HG03565 (cell line): ENCODE data around the gene HOXA1.
A peak's percentile ranks its signal among the peaks of the same experiment; 100 is the strongest.

ENCODE experiments used
- ATAC-seq: cut with Tn5 transposase; IDR thresholded peaks from one replicate; pipeline ENCODE4 v1.9.1; 2021; ENCODE audit warnings: mild to moderate bottlenecking, moderate library complexity; ENCODE audit not compliant: unreplicated experiment

The HOXA1 gene

DNA sequence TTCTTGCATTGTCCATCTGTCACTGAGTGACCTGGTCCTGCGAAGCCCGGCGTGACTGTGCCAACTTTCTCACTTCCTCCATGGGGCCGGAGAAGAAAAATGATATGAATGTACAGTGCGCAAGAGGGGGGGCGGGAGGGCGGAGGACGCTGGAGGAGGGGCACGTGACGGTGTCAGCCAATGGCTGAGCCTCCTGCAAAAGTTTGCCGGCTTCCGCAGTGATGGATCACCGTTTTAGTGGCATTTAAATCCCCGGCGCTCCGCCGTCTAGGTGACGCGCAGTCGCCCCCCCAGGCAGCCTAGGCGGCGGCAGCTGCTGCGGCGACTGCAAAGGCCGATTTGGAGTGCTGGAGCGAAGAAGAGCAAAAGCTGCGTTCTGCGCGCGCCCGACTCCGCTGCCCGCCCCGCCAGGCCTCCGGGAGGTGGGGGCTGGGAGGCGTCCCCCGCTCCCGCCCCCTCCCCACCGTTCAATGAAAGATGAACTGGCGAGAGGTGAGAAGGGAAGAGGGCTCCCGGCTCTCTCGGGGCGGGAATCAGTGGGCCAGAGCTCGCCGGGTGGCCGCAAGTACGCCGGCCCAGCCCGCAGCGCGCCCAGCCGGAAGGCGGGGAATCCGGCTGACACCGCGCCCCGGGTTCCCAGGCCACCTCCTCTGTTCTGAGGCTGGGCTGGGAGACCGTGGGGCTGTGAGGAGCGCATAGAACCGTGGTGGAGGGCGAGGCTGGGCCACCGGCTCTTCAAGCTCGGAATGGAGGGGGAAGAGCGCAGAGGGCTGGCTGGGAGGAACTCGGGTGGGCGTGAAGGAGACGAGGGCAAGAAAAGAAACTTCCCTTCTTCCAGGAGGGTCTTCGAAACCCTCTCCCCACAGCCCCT, at the start of gene HOXA1:
HOXA1 (minus strand) TSS at position 104 of the 871 bp plus-strand sequence; CDS start at position 16, 88 bp downstream.
- peak; percentile 86 for ATAC-seq

DNA sequence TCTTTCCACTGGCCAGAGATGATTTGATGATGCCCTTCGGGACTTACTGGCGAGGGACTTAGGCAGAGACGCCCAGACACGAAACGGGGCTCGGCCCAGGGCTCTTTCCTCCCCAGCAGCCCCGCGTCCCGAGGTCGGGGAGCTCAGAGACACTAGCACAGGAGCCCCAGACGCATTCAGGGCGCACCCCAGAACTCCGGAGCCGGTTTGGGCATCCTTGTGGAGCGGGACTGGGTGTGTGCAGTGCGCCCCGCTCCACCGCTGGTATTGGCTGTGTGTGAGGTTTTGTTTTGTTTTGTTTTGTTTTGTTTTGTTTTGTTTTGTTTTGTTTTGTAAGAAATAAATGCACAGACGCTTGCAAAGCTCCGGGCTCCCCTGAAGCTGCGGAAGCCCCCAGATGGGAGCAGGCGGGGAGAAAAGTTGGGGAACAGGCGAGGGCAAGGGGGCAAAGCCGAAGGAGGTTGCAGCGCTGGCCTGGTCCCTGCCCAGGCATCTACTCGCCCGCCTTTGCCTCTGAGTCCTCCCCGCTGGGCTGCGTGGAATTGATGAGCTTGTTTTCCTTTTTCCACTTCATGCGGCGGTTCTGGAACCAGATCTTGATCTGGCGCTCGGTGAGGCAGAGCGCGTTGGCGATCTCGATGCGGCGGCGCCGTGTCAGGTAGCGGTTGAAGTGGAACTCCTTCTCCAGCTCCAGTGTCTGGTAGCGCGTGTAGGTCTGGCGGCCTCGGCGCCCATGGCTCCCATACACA, 49.5 kb upstream of the HOXA1 start:
- no peak for ATAC-seq

DNA sequence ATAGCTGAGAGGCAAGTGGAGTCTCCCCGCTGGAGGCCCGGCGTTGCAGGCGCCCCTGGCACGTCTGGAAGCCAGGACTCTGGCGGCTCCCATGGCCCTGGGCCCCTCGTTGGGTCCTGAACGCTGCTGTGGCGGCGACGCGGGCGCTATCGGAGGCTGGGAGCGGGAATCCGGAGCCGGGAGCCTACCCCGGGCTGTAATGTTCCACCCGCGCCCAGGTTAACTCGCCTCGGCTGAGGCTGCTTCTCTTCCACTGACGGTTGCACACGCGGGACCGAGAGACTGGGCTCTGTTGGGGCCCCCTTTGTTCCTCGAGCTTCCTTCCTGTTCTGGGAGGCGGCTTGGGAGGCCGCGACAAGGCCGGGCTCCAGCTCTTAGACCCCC, 49.0 kb upstream of the HOXA1 start:
- no peak for ATAC-seq

DNA sequence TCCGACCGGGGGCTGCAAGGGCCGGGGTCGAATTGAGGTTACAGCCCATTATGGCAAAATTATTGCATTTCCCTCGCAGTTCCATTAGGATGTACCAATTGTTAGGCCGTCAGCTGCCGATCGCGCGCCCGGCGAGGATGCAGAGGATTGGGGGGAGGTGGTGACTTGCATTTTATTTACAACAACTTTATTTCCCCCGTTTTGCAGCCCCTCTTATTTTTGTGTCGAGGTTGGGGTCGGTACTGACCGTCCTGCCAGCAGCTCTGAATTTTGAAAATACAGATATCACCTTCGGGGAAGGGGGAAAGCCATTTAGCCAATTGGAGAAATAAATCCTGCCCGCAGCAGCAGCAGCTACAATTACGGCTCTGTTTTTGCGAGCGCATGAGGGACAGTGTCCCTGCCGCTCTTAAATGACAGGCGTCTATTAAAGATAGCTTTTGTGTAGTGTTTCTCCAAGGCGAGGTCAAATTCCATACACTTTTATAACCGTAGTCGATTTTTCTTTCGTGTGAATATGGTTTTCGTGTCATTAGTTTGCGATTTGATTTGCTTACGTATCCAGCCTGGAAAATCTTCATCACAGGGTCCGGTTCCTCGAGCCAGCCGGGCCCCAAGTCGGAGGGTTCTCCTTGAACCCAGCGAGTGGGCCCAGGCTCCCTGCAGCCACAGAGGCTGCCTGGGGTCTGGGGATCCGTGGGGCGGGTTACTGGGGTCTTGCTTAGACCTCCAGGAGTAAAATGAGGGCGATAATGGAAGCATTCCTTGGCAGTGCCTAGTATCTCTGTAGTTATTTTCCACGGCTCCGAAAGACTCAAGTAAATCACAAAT, 48.4 kb upstream of the HOXA1 start:
- no peak for ATAC-seq

DNA sequence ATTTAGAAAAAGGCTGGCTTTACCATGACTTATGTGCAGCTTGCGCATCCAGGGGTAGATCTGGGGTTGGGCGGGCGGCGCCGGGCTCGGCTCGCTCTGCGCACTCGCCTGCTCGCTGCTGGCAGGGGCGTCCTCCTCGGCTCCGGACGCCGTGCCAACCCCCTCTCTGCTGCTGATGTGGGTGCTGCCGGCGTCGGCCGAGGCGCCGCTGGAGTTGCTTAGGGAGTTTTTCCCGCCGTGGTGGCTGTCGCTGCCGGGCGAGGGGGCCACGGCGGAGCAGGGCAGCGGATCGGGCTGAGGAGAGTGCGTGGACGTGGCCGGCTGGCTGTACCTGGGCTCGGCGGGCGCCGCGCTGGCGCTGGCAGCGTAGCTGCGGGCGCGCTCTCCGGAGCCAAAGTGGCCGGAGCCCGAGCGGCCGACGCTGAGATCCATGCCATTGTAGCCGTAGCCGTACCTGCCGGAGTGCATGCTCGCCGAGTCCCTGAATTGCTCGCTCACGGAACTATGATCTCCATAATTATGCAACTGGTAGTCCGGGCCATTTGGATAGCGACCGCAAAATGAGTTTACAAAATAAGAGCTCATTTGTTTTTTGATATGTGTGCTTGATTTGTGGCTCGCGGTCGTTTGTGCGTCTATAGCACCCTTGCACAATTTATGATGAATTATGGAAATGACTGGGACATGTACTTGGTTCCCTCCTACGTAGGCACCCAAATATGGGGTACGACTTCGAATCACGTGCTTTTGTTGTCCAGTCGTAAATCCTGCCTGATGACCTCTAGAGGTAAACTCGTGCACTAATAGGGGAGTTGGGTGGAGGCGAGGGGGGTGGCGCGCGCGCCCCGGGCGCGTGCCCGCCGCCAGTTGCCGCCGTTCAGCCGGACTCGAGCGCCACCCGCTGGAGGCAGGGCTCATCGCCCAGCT, 47.5 kb upstream of the HOXA1 start, which contains the start of gene HOXA5:
HOXA5 (minus strand) TSS at position 659 of the 927 bp plus-strand sequence; CDS start at position 585, 74 bp downstream.
- ATAC-seq: no peak

DNA sequence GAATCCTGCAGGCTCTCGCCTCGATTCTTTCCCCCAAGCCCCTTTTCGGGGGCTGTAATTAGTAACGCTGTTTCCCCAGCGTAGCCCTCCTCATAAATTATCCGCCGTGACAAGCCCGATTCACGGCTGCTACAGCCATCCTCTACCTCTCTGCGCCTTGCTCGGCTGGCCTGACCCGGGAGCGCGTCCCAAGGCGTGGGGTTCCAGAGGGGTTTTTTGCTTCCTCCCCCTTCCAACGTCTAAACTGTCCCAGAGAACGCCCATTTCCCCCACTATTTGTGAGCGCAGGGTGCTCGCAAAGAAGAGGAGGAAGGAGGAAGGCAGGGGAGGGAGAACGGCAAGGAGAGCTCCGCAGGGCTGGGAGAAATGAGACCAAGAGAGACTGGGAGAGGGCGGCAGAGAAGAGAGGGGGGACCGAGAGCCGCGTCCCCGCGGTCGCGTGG, 46.8 kb upstream of the HOXA1 start:
- no peak for ATAC-seq

DNA sequence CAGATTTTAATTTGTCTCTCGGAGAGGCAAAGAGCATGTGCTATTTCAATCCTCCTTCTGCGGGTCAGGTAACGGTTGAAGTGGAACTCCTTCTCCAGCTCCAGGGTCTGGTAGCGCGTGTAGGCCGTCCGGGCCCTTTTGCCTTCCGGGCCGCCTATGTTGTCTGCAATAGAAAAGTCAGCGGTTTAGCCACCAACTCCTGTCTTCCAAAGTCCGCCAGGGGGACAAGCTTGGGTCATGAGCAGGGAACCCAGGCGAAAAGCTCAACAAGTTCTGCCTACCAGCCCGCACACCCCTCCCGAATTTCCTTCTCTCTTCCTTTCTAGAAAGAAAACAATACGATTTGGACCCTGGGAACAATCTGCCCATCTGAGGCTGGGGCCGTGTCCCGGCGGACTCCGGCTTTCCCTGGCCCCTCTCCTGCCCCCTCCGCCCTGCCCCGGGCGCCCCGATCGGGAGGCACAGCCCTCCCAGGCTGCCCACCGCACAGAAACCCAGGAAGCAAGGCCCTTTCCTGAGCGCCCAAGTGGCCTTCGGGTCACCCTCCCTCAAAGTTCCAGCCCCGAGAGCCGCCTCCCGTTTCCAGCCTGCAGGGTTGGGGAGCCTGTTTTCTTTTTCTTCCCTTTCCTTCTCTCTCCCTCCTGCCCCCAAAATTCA, 46.3 kb upstream of the HOXA1 start:
- ATAC-seq: no peak

DNA sequence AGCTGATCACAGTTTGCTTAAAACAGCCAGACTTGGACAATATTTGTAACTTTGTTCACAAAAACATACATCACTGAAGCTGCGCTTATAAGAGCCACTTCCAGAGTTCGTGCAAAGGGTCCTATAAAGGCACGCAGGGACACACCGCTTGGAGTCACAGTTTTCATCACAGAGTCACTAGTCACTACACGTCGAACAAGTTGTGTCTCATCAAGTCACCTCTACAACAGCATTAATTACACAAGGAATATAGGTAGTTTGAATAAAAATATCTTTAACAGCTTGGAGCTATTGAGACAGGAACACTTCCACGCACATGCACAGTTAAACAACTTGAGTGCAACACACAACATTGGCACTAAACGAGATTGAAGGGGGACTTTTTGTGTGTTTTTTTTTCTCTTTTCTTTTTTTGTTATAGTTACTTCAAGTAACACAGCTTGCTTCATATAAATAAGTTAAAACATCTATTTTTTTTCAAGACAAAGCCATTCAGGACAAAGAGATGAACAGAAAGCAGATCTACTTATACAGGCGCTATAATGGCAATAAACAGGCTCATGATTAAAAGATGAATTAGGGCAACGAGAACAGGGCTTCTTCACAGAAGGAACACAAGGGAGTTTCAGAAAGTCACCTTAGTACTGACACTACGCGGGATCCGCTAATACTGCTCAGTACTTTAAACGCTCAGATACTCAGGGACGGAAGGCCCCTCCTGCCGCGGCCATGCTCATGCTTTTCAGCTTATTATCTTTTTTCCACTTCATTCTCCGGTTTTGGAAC, 45.5 kb upstream of the HOXA1 start:
- ATAC-seq: no peak

DNA sequence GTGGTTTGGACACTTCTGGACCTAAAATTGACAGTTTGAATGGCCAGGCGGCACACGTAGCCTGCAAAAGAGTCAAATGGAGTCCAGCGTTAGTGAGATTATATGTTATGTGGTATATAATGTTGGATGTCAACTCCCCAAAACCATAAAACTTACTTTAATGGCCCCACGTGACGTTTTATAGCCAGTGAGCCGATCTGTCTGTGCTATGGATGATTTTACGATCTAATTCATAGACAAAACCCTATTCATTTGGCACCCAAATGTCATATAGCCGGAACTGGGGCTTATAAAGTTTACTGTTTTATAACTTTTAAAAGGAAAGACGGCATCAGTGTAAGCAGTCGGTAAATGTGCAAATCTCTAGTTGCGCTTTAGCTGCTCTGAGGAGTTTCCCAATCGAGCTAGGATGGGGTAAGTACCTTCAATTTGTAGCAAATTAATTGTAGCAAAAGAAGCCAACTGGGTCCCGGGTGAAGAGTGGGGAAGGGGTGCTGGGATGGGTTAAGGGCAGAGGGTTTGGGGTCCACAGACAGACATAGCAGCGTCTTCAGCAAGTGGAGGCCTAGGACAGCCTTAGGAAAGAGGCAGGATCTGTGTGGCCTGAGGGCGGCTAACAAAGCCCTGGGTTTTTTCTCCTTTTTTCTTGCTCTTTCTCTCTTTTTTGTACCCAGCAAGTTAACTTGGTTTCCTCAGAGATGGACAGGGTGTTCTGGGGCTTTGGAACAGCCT, 44.5 kb upstream of the HOXA1 start:
- ATAC-seq: no peak

DNA sequence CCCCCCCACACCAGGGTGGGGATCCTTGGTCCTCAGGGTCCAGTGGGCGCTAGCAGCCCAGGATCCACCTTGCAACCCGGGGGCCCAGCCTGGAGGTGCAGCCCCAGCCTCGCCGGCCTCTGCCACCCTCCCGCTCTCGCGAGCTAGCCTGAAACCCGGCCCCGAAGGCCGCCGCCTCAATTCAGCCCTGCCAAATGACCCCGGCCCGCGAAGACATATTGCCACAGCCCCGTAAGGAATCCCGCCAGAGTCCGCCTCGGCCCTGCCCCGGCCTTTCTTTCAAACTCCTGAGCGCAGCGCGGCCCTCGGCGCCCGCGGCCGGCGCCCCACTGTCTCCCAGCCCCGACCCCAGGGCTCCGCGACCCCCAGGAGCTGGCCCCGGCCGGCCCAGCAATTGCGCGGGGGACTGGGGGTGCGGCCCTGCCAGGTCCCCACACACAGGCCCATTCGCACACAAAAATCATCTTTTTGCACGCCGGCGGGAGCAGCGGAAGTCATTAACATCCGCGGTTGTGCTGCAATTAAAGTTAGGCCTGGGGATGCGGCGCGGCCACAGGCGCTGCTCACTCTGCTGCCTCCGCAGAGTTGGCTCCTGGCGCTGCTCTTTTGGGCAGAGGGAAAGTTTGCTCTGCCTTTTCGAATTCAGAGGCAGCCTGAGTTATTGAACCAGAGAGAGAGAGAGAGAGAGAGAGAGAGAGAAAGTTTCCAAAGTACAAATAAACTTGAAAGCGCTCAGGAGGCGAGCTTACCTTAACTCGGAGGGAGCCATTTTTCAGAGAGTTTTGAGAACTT, 43.7 kb upstream of the HOXA1 start:
- ATAC-seq: no peak

DNA sequence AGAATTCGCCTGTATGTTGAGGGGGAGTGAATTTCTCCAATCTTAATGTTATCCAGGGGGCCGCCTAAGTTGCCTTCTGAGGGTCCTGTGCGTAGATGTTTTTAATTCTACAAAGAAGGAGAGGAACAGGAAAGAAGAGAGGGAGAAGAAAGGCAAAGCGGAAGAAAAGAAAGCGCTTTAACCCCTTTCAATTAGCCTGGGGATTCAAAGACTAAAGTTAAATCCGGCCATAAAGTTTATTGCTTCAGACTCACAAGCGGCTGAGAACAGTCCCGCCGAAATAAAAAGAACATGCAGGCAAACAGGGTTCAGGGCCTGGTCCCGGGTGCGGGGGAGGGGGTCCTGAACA, 43.2 kb upstream of the HOXA1 start:
- no peak for ATAC-seq

DNA sequence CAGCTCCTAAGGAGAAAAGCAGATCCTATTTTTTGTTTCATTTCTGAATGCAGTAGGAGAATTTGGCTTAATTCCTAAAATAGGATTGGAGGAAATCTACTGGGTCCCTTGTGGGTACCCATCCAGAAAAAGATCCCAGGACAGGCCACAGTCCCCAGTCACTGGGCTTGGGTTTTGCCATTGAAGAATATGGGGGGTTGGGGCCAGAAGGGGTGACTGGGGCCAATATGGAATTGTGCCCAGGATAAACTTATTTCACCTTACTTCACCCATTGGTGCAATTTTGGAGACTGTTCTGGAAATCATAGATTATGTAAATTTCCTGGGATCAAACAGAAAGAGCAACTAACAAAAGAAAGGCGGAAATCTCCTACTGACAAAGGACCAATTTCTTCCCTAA, 42.7 kb upstream of the HOXA1 start:
- no peak for ATAC-seq

DNA sequence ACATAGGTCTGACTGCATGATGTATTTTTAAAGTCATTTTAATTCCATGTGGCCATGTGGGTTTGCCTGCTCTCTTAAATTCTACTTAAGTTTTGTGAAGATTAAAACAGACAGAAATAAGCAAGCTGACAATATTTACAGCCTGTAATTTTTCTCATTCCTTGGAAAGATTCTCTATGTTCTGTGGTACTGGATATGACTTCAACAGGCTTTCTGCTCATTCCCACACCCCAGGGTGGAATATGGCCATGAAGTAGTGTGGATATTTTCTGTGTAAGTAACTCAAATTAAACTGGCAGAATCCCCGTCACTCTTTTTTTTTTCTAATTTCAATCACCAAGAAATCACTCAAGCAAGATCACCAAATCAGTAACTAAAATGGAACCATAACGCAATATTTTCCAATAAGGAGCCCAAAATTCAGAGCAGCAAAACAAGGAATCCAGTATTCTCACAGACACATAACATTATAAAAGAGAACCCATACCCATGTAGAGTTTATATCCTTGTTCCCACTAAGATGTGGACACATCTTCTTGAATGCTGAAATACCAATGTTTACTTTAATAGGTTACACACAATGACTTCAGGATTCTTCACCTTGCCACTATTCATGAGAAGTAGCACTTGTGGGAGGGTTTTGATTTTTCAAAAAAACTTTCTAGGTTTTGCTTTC, 42.0 kb upstream of the HOXA1 start:
- ATAC-seq: no peak

DNA sequence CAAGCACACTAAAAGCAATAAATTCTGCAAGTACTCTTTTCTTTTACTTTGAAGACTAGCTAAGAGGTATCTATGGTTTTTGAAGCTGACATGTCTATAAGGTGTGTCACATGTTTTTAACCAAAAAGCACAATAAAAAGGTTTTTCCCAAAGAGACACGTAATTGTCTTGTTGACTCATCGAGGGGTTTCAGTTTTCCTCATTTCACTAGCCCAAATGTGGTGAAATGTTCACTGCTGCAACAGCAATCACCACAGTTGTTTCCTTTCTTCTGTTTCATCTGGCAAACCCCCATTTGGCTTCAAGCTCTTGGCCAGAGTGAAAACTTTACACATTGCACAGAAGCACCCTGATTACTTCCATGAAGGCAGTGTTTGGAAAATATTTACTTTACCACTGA, 38.6 kb upstream of the HOXA1 start:
- ATAC-seq: no peak

DNA sequence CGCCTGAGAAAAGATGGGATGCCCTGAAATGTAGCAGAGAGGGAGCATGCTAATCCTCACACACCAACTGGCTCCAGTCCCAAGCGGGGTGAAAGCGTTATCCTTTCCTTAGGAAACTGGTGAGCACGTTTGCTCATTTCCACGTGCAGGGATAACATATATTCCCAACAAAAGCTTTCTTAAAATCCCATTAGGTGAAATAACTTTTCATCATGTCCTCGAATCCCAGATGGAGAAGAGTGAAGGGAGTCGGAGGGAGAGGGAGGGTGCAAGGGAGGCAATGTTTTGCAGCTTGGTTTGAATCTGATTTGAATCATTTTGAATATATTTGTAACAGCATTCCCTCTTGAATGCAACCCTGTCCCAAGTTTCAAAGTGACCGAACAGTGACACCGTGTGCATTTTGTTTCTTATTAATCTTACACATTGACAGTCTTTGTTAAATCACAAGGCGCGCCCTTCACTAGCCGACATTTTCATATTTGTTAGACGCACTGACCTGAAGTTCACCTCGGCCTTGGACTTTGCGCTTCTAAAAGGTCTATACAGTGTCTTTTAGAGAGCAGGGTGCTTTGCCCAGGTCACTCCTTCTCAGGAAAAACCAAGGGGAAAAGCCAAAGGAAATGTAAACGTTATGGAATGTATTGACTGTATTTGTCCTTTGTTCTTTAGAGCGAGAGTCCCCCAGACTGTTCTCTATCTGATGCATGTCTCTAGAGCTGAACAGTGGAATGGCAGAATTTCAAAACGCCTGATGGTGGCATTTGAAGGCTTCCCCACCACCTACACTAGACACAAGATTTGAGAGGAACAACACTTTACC, 37.8 kb upstream of the HOXA1 start:
- ATAC-seq: no peak

DNA sequence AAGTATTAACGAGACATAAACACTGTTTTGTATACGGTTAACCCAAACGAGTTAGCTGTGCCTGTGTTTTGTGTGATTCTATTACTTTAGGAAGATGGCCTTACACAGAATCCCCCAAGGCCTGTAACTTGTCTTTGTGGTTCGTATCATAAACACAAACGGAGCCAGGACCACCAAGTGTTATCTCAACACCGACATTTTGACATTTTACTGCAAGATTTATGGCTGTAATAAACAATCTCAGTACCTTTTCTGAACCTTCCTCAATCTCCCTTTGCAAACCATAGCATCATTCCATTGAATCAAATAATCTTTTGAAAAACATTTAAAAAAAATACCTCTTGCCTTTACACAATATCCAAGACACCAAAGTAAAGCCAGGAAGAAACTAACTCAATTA, 37.2 kb upstream of the HOXA1 start:
- ATAC-seq: no peak
